ENCODE measurements around the gene PROSER3.
"Not testable (repeated sequence)": the region's sequence is repeated elsewhere in the genome, so short reads cannot be mapped to it uniquely, and the experiment has no call there.

Gene PROSER3

GRCh38 chr19:35755550-35756376 lies 2.2 kb upstream of the PROSER3 start:
- DNase-seq = peak; percentile 63

- no peak for DNase-seq
These were observed 1.4 kb upstream of the PROSER3 start, which contains the start of gene HSPB6 for GRCh38 chr19:35756377-35757230. TSS of gene HSPB6 (minus strand) at chr19:35757029. CDS start at chr19:35757008, 21 bp downstream.

- no peak for DNase-seq
These were observed 686 bp upstream of the PROSER3 start for GRCh38 chr19:35757231-35757748.

GRCh38 chr19:35759697-35760096 lies 1.7 kb downstream of the PROSER3 start:
- DNase-seq = no peak

DNA sequence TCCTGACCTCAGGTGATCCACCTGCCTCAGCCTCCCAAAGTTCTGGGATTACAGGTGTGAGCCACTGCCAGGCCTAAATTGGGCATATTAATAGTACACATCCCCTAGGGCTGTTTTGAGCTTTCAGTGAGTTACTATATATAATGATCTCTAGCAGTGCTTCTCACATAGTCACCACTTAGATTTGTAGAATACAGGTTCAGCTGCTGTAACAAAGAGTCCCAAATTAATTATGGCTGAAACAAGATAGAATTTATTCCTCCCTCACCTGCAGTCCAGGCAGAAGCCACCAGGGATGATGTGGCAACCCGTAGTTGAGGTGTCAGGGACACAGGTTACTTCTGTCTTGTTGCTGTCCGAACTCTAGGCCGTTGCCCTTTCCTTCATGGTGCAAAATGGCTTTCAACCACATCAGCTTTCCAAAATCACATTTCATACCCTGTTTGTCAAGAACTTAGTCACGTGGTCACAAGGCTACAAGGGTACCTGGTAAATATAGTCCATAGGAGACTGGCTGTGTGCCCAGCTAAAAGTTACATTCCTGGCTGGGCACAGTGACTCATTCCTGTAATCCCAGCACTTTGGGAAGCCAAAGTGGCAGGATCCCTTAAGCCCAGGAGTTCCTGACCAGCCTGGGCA lies 2.9 kb downstream of the PROSER3 start:
- DNase-seq = no peak

DNA sequence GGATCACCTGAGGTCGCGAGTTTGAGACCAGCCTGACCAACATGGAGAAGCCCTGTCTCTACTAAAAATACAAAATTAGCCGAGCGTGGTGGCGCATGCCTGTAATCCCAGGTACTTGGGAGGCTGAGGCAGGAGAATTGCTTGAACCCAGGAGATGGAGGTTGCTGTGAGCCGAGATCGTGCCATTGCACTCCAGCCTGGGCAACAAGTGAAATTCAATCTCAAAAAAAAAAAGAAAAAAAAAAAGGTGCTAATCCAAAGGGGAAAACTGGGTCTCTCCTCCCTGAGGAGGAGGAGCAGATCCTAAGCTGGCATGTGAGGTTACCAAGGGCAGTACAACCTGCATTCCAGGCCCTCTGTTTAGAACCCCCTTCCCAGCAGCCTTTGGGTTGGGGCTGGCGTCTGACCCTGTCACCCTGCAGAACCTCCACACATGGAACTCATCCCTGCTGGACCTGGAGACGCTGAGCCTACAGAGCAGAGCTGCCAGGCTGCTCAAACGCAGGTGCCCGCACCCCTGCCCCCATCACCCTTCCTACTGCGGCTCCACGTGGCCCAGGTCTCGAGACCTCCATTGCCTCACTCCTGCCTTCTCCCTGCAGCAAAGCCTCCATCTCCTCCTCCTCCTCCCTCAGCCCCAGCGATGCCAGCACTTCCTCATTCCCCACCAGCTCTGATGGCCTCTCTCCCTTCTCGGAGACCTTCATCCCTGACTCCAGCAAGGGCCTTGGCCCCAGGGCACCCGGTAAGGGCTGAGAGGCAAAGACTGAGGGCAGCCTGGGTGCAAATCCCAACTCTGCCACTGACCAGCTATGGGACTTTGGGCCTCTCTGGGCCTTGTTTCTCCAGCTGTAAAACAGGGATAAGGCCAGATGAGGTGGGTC lies 6.7 kb downstream of the PROSER3 start:
- no peak for DNase-seq

DNA sequence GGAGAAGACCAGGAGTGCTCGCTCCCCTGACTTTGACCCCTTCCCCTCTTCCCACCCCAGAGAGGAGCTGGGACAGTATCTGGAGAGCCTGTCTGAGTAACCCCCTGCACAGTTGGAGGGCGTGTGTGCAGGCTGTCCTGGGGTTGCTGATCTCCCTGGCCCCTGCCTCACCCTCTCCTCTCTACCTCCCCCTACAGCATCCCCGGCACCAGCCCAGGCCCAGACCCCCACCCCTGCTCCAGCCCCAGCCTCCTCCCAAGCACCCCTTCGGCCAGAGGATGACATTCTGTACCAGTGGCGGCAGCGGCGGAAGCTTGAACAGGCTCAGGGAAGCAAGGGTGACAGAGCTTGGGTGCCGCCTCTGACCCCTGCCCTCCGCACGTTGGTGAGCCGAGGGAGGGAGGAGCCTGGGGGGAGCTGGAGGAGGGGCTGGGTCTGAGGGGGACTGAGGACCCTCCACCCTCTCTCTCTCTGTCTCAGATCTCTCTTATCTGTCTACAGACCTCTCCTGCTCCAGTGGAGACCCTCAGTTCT lies 8.7 kb downstream of the PROSER3 start:
- DNase-seq = no peak

- no peak for DNase-seq
These were observed 9.5 kb downstream of the PROSER3 start for GRCh38 chr19:35767288-35768081.

GRCh38 chr19:35768082-35768421 lies 10.1 kb downstream of the PROSER3 start:
- DNase-seq = no peak

GRCh38 chr19:35772362-35772761 lies 14.4 kb downstream of the PROSER3 start:
- not testable (repeated sequence) for DNase-seq

DNA sequence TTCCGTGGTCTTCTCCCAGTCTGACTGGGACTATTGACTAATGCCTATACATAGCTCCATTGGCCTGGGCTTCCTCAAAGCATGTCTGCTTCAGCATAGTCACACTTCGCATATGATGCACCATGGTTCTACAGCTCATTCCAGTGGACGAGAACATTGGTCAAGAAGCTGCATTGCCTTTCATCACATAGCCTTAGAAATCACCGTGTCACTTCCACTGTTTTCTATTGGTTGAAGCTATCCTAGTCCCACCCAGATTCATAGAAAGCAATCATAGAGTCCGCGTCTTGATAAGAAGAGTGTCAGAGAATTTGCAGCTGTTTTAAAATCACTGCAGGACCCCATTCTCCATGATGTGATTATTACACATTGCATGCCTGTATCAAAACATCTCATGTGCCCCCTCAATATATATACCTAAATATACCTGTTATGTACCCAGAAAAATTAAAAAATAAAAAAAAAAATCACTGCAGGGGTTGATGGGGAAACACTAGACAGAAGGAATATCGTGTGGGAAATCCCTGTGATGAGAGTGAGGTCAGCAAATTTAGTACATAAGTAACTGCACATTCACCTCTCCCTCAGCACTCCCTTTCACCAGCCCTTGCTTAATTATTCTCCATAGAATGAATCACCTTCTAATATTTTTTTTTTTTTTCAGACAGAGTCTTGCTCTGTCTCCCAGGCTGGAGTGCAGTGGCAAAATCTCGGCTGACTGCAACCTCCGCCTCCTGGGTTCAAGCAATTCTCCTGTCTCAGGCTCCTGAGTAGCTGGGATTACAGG lies 15.2 kb downstream of the PROSER3 start:
- DNase-seq = no peak

DNA sequence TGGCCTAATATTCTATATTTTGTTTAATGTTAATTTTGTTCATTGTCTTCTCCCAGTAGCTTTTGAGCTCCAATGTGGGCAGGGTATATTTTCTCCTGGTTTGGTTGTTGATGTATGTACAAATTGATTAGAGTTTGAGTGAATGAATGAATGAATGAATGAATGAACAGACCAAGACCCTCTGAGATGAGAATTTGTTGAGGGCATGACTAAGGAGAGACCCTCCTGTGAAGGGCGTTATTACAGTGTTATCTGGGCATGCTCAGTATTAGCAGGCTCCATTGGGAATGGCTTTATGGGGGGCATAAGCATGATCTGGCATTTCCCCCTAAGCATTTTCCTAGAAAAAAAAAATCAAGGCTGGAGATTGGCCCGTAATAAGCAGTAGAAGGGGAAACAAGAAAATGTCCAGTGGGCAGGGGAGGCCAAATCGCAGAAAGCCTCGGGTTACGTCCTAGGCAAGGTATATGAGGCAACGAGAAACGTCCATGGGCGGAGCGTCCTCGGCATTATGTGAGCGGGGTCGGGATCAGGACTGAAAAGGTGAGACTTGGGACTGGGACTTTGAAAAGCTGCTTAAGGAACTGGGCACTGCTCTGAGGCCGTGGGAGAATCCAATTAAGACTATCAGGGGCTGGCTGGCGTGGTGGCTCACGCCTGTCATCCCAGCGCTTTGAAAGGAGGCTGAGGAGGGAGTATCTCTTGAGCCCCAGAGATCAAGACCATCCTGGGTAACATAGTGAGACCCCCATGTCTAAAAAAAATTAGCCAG lies 16.5 kb downstream of the PROSER3 start:
- no peak for DNase-seq

- DNase-seq = no peak
These were observed 17.0 kb downstream of the PROSER3 start for GRCh38 chr19:35775046-35775297.

DNA sequence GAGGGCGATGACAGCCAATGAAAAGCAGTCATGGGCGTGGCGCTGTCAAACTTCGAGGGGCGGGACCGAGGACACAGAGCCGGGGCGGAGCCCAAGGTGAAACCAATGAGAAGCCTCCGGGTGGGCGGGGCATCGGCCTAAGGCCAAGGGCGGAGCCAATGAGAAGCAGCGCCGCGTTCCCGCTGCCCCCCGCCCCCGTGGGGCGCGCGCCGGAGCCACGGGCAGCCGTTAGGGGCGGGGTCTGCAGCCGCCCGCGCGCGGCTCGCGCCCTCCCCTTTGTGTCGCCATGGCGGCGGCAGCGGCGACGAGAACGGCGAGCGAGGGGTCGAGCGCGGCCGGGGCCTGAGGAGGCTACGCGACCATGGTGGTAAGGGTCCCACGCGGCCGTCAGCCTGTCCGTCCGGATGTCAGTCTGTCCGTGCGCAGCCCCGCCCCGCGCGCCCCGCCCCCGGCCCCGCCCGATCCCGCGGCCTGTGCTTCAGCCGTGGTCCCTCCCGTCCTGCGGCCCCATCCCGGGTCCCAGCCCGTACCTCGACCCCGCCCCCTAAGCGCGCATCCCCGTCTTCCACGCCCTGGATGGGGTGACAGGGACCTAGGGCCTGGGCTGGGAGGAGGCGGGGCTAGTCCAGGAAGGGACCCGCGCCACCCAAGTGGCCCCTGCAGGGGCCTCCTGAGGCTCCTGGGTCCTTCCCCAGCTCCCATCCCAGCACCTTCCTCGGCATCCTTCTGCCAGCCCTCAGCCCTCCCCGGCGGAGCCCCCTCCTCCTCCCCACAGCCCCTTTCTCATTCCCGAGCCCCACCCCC lies 17.5 kb downstream of the PROSER3 start, which contains the start of gene ARHGAP33:
Gene ARHGAP33 (plus strand): TSS at position 267 of the 804 bp plus-strand sequence. CDS start 95 bp downstream, at position 362.
- peak; percentile 99 for DNase-seq

DNA sequence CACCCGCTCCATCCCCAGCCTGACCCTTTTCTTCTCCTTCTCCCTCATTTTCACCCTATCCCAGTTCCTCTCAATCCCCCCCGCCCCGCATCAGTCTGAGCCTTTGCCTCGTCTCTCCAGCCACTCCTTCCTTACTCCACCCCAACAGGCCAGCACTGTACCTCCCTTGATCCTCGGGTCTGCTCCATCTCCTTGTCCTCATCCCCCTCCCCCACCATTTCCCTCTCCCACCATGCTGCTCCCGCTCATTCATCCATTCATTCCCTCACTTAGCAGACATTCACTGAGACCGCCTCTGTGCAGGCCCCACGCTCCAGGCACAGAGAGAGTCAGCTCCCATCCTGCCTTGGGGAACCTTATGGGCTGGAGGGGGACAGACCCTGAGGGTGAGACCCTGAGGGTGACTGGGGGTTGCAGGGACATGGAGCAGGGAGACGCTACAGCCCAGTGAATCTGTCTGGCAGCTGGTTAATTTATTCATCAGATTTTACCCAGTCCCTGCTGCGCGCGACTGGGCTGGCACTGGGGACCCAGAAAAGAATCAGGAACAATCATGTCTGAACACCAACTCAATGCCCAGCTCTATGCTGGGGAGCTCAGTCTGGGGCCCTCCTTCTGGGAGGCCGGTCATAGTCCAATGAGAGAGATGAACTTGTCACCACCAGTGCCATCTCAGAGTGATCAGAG lies 18.3 kb downstream of the PROSER3 start:
- no peak for DNase-seq

GRCh38 chr19:35777086-35777841 lies 19.3 kb downstream of the PROSER3 start:
- no peak for DNase-seq

- DNase-seq = no peak
These were observed 20.0 kb downstream of the PROSER3 start for GRCh38 chr19:35777961-35778360.

All from stimulated activated CD4-positive, alpha-beta T cell treated with anti-CD3 and anti-CD28 coated beads, Interleukin-4, amount 100 ng/mL, for 1 hour (primary cell).